GM21360 (cell line): ENCODE results near the gene SNX6.
"Not testable (repeated sequence)": the region's sequence is repeated elsewhere in the genome, so short reads cannot be mapped to it uniquely, and the experiment has no call there.

ENCODE experiments used
- ATAC-seq: cut with Tn5 transposase; IDR thresholded peaks from one replicate; pipeline ENCODE4 v1.9.1; 2021; ENCODE audit warnings: mild to moderate bottlenecking, moderate library complexity; ENCODE audit not compliant: unreplicated experiment

SNX6 gene

GRCh38 chr14:34640826-34641225 is 10.9 kb upstream of the SNX6 start:
- ATAC-seq, result no peak

GRCh38 chr14:34634360-34634771 is 4.4 kb upstream of the SNX6 start:
- ATAC-seq, result not testable (repeated sequence)

DNA sequence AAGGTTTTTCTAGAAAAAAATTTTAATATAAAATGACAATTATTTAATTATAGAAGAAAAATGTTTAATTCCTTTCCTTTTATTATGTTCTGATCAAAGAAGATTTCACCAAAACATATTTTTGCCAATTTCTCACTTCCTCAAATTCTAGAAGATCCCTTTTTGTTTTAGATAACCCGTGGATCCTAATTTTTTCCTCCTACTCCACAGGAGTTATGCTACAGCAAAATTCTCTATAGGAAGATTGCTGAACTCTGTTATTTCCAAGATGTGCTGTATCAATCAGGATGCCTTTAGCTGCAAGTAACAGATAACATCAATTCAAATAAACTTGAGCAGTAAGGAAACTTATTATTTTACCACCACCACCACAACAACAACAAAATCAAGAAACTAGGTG is 3.8 kb upstream of the SNX6 start:
- no peak for ATAC-seq

DNA sequence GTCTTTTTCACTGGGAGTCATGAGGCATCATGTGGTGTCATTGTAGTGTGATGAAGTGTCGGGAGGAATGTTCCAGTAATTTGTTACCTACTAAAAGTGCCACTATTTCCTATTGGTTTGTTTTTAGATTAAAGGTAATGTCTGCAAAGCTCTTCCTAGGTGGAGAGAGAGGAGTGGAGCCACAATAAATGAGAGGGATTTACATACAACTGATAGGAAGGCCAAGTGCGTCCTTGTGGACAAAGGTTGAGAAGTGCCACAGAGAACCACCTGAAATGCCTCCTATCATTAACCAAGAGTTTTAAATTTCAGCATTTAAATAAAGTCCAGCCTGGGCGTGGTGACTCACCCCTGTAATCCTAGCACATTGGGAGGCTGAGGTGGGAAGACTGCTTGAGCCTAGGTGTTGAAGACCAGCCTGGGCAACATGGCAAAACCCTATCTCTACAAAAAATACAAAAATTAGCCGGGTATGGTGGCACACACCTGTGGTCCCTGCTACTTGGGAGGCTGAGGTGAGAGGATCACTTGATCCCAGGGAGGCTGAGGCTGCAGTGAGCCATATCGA is 2.5 kb upstream of the SNX6 start:
- no peak for ATAC-seq

DNA sequence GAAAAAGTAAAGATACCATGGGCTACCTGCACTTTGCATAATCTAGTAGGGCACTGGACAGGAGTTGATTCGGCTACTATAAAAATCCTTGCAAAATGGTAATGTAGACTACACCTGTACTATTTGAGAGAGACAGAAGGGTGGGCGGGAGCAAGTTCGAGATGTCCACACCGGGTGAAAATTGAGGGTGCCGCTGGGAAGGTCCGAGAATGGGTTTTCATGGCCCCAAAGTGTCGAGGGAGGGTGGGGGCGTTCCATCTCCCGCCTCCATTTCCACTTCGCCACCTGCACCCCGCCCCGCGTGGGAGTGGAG is 648 bp downstream of the SNX6 start:
- peak; percentile 3 for ATAC-seq

DNA sequence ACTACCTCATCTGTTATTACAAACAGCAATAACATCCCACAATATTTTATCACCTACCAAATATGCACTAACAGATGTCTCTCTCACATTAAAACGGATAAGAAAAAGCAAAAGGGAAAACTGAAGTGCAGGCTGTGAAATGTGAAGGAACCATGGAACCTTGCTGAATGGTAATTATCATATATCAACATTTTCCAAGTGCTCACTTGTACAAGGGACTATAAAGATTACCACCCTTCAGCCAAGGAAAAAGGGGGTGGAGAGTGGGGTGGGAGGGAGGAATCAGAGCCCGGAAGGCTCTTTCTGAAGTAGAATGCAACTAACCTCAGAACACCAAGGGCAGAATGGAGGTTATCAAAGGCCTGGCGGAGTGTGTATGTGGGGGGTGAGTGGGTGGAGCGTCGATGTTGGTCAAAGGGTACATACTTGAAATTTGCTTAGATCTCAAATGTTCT is 1.2 kb downstream of the SNX6 start:
- ATAC-seq, result no peak

DNA sequence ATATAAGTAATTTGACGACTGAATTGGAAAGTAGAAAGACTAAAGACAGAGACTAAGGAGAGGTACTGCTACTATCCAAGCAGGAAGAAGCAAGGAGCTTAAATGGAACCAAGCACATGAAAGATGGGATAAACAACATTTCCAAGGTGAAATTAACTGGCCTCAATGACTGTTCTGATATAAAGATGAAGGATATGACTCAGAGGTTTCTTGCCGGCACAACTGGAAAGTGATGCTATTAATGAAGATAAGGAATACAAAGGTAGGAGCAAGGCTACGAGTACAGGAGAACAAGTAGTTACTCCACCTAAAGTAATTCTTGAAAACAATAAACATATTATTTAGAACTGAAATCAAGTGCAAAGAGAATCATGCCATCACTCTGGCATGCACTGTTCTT is 6.4 kb downstream of the SNX6 start:
- no peak for ATAC-seq

DNA sequence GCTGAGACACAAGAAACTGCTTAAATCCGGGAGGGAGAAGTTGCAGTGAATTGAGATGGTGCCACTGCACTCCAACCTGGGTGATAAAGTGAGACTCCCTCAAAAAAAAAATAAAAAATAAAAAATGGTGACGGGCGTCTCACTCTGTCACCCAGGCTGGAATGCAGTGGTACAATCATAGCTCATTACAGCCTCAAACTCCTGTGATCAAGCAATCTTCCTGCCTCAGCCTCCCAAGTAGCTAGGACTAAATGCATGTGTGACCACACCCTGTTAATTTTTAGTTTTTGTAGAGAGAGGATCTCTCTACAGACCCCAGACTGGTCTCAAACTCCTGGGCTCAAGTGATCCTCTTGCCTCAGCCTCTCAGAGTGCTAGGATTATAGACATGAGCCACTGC is 9.1 kb downstream of the SNX6 start:
- ATAC-seq, result no peak

GRCh38 chr14:34620115-34620514 is 9.8 kb downstream of the SNX6 start:
- no peak for ATAC-seq

- no peak for ATAC-seq
These were observed 10.5 kb downstream of the SNX6 start for GRCh38 chr14:34619471-34619870.

DNA sequence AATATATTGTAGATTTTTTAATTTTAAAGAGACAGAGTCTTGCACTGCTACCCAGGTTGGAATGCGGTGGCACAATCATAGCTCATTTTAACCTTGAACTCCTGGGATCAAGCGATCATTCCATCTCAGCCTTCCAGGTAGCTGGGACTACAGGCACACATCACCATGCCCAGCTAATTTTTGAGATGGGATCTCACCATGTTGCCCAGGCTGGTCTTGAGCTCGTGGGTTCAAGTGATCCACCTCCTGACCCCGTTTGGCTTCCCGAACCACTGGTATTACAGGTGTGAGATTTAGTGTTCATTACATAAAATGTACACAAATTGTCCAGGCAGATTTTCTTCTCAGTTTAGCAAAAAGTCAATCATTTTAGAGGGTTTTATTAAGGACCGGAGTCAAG is 13.6 kb downstream of the SNX6 start:
- ATAC-seq, result no peak

DNA sequence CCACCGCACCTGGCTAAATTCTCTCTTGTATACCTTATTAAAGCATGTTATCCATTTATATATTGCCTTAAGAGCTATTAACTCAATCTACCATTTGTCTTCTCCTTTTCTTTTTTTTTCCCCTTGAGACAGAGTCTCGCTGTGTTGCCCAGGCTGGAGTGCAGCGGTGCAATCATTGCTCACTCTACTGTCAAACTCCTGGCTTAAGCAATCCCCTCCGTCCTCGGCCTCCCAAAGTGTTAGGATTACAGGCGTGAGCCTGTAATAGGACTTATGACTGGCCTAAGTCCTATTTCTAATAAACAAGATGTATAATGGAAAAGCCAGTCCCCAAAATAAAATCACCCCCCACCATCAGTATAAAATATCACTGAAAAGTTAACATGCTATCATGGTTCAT is 14.4 kb downstream of the SNX6 start:
- no peak for ATAC-seq

DNA sequence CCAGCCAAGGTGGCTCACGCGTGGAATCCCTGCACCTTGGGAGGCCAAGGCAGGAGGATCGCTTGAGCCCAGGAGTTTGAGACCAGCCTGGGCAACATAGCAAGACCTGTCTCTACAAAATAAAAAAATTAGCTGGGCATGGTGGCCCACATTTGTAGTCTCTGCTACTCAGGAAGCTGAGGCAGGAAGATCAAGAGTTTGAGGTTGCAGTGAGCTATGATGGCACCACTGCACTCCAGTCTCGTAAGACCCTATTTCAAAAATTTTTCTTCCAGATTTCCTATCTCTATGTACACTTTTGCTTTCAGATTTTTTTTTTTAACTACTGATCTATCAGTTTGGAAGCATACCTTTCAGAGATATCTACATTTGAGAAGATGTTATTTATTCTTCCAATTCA is 15.3 kb downstream of the SNX6 start:
- ATAC-seq, result no peak

GRCh38 chr14:34610101-34610500 is 19.8 kb downstream of the SNX6 start:
- ATAC-seq, result no peak

DNA sequence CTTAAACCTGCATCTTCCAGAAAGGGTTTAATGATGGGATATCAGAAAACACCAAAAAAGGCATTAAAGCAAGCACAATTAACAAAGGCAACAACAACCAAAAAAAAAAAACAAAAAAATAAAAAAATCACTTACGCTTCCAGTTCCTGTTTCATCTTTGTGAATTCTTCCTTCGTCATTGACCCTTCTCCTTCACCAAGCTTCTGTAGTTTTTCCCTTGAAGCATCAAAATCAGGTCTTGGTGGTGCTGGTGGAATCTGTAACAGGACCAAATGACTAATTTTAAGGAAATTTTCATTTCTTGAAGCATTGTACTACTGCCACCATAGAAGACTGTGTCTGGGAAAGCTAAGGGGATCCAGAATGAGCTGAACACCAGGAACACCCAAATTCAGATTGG is 24.5 kb downstream of the SNX6 start:
- no peak for ATAC-seq

DNA sequence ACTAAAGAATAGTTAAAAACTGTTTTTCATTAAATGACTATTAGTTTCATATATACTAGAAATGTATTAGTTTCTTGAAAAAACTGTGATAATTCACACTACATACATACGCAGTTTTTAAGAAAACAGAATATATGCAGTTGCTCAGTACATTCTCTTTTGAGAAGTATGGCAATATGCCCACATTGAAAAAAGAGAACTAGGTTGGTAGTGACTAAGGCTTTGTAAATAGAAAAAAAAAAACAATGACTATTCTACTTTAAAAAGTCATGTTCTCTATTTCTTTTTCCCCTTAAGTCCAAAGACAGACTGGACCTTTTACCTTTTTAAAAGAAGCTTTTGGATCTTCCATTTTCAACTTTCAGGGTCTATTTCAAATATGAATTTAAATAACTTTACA is 25.0 kb downstream of the SNX6 start:
- no peak for ATAC-seq

- ATAC-seq, result no peak
These were observed 33.1 kb downstream of the SNX6 start for GRCh38 chr14:34596891-34597290.

DNA sequence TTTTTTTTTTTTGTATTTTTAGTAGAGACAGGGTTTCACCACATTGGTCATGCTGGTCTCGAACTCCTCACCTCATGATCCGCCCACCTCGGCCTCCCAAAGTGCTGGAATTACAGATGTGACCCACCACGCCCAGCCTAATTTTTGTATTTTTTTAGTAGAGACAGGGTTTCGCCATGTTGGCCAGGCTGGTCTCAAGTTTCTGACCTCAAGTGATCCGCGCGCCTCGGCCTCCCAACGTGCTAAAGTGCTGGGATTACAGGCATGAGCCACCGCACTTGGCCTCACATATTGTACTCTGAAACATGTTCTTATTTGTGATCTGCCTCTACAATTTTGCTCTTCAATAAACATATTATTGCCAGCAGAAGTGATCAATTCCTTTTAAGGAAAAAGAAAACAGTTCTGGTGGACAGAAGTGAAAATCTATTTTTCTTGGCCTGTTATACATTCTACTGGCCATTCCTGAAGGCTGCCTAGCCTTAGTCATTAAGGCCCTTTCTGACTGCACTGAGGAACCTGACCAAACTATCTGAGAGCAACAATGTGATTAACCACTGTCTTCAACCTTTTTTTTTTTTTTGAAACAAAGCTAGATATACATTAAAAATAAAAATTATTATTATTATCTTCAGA is 36.1 kb downstream of the SNX6 start:
- no peak for ATAC-seq

GRCh38 chr14:34592623-34593022 is 37.3 kb downstream of the SNX6 start:
- no peak for ATAC-seq

DNA sequence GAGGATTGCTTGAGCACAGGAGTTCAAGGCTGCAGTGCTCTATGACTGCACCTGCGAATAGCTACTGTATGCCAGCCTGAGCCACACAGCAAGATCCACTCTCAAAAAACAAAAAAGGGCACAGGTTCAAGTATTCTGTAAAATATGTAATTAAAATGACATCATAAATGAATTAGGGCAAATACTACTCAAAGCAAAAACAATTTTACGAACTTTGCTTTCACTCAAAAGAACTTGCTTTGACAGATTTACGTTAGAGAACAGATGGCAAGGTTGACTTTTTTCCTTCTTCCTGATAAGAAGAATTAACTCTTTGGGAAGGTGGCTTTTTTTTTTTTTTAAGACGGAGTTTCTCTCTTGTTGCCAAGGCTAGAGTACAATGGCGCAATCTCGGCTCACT is 46.4 kb downstream of the SNX6 start:
- no peak for ATAC-seq

DNA sequence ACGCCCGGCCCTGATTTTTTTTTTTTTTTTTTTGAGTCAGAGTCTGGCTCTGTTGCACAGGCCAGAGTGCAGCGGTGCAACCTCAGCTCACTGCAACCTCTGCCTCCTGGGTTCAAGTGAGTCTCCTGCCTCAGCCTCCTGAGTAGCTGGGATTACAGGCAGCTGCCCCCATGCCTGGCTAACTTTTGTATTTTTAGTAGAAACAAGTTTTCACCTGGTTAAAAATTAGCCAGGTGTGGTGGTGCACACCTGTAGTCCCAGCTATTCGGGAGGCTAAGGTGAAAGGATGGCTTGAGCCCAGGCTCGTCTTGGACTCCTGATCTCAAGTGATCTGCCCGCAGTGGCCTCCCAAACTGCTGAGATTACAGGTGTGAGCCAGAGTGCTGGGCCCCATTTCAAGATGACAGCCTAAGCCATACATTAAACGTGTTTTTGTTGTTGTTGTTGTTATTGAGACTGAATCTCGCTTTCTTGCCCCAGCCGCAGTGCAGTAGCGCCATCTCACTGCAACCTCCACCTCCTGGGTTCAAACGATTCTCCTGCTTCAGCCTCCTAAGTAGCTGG is 47.7 kb downstream of the SNX6 start:
- ATAC-seq, result no peak

DNA sequence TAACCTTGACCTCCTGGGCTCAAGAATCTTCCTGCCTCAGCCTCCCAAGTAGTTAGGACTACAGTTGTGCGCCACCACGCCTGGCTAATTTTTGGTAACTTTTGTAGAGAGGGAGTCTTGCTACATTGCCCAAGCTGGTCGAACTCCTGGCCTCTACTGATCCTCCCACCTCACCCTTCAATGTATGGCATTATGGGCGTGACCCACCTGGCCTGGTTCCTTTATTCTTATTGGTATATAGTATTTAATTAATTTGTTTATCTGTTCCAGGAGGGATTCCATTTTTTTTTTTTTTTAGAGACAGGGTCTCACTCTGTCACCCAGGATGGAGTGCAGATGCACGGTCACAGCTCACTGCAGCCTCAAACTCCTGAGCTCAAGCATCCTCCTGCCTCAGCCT is 49.6 kb downstream of the SNX6 start:
- no peak for ATAC-seq

- ATAC-seq, result no peak
These were observed 58.2 kb downstream of the SNX6 start for GRCh38 chr14:34571771-34572170.
